Dendritic cell treated with granulocyte-macrophage colony-stimulating factor and Interleukin-4, amounts not matched to agents 40 ng/mL and 50 ng/mL, for 4 days (primary cell): Measurements from ENCODE around the gene HIBADH.

ENCODE experiments used
- H3K27ac Mint-ChIP-seq: one replicate; pipeline ENCODE4 v1.8.0; 2022; ENCODE audit warnings: mild to moderate bottlenecking, mixed read lengths
- H3K27me3 Mint-ChIP-seq: one replicate; pipeline ENCODE4 v1.8.0; 2022; ENCODE audit warnings: mild to moderate bottlenecking, mixed read lengths
- H3K36me3 Mint-ChIP-seq: one replicate; pipeline ENCODE4 v1.8.0; 2022; ENCODE audit warnings: low read depth, mixed read lengths
- H3K4me1 Mint-ChIP-seq: one replicate; pipeline ENCODE4 v1.8.0; 2022; ENCODE audit warnings: low read depth, mixed read lengths
- H3K4me3 Mint-ChIP-seq: one replicate; pipeline ENCODE4 v1.8.0; 2022; ENCODE audit warnings: mild to moderate bottlenecking, moderate library complexity, mixed read lengths
- H3K9me3 Mint-ChIP-seq: one replicate; pipeline ENCODE4 v1.8.0; 2022; ENCODE audit warnings: mixed read lengths
- intact Hi-C: fragments of 100-400 bp; cut with micrococcal nuclease; formaldehyde crosslinking; loops from one replicate; pipeline ENCODE4 v1.15.0; 2022

Gene HIBADH

DNA sequence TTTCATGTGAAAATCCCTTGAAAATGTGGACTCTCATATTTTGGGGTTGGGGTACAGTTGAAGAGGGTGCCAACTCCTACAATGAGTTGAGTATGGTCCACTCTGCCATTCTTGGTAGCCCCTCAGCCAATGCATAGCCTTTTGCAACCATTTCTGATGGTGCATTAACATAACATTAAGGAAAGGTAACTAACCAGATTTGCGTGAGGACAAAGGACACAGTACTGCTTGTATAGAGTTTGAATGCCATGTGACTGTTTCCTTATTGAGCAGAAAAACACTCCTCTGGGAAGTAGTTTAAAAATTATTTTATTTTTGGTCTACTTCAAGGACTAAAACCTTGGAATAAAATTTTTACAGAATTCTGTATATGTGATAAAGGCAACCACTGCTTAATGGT, 107.9 kb downstream of the HIBADH start:
- Mint-ChIP-seq H3K4me3 (no peak overlapping the region), H3K27ac (no peak overlapping the region), H3K27me3 (no peaks in the 10 kb centered on the region), H3K9me3 (no peaks in the 10 kb centered on the region), H3K4me1 (no peaks in the 10 kb centered on the region), H3K36me3 (no peaks in the 10 kb centered on the region)
- intact Hi-C loops = no loop called here

DNA sequence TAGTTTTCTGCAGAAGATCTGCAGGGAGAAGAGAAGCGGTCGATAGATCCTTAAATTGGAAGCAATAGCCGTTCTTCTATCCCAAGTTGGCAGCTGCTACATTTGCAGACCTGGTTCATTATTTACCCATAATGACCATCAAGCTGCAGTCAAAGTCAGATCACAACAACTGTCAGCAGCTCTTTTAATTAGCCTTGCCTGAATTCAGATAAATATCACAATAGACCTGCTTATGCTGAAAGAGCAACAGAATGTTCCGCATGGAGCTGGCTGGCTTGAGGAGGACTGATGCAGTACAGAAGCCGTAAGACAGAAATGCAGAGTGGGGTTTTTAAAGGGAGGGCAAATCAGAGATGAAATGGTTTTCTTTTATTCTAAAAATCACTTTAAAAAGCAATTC, 109.4 kb downstream of the HIBADH start:
- H3K4me1 Mint-ChIP-seq = no peaks in the 10 kb centered on the region
- no peak overlapping the region for H3K4me3 Mint-ChIP-seq
- H3K27ac Mint-ChIP-seq = no peak overlapping the region
- H3K9me3 Mint-ChIP-seq = no peaks in the 10 kb centered on the region
- H3K27me3 Mint-ChIP-seq = no peaks in the 10 kb centered on the region
- H3K36me3 Mint-ChIP-seq = no peaks in the 10 kb centered on the region
- intact Hi-C loops = no loop called here

DNA sequence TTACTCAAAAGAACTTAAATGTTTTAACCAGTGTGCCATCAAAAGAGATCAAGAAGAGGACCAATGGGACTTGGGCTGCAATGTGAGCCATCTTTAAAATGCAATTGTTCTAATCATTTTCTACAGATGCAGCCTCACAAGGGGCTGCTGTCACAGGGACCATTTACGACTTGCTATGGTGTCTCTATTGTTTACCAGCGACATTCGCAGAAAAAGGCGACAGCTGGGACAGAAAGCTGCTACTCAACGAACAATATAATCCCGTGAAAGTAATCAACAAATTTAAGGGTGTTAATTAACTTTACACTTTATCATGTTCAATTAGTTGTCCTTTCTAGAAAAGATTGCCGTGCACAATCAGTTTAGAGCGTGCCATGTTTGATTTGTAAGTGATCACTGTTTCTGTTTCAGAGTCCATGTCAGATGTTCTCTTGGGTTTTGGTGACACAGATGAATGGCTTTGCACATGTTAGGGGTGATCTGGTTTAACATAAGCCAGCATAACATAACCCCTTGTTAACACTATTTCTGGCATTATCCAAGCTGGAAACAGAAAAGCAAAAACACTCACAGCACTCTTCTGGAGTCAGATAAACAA, 110.8 kb downstream of the HIBADH start:
- Mint-ChIP-seq H3K27me3 (no peaks in the 10 kb centered on the region), H3K27ac (no peak overlapping the region), H3K4me3 (no peak overlapping the region), H3K36me3 (no peaks in the 10 kb centered on the region), H3K9me3 (no peaks in the 10 kb centered on the region), H3K4me1 (no peaks in the 10 kb centered on the region)
- intact Hi-C loops = no loop called here

DNA sequence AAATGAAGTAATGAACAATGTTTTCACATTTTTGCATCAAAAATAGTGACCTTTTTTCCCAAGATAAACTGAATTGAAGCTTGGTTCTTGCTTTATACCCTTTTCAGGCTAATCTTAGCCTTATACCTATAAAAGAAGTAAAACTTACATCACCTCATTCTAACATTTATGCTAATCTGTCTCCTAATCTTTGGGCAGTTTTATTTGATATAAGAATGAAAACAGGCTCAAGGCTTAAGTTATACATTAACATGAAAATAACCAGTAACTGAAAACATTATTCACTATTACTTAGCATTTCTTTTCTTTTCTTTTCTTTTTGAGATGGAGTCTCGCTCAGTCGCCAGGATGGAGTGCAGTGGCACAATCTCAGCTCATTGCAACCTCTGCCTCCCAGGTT, 113.1 kb downstream of the HIBADH start:
- Mint-ChIP-seq H3K4me1 (no peaks in the 10 kb centered on the region), H3K9me3 (no peaks in the 10 kb centered on the region), H3K27ac (no peak overlapping the region), H3K36me3 (no peaks in the 10 kb centered on the region), H3K27me3 (no peaks in the 10 kb centered on the region), H3K4me3 (no peak overlapping the region)
- intact Hi-C loops = no loop called here

DNA sequence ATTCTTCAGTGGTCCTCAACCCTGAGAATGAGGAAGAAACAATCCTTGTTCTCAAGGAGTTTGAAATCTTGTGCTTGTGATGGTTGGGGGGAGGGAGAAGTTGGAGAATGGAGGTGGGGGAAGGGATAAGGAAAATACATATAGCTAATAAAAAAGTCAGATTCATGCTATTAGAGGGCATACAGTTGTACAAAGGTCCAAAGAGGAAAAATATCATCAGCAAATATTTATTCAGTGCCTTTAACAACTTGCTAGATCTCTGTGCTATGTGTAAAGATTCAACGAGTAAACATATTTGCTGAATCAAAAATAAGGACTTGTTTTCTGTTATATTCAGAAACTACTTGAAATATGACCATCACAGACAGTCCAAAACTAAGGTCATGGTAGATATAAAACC, 114.4 kb downstream of the HIBADH start:
- no peak overlapping the region for H3K4me3 Mint-ChIP-seq

DNA sequence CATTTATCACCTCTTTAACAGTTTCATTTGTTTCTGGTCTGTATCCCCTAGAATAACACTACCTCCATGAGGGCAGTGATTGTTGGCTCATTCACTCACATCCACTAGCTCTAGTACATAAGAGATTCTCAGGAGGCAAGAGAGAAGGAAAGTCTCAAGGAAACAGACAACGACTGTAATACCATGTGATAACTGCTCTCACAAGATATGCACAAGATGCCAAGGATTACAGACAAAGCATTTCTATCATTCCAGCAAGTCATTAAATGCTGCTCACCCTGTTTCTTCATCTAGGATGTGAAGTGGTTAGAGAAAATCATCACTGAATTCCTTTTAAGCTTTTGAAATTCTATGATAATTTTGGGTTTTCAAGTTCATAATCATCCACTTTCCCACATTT, 115.3 kb downstream of the HIBADH start:
- Mint-ChIP-seq H3K4me3 (no peak overlapping the region), H3K4me1 (no peaks in the 10 kb centered on the region), H3K27ac (no peak overlapping the region), H3K27me3 (no peaks in the 10 kb centered on the region), H3K36me3 (peaks cover 7% of the 10 kb centered on the region), H3K9me3 (no peaks in the 10 kb centered on the region)
- intact Hi-C loops = no loop called here

More for the DNA sequence above, 114.4 kb downstream of the HIBADH start:
- Mint-ChIP-seq H3K9me3 (no peaks in the 10 kb centered on the region), H3K27me3 (no peaks in the 10 kb centered on the region), H3K36me3 (no peaks in the 10 kb centered on the region), H3K4me1 (no peaks in the 10 kb centered on the region), H3K27ac (no peak overlapping the region)
- intact Hi-C loops = no loop called here

DNA sequence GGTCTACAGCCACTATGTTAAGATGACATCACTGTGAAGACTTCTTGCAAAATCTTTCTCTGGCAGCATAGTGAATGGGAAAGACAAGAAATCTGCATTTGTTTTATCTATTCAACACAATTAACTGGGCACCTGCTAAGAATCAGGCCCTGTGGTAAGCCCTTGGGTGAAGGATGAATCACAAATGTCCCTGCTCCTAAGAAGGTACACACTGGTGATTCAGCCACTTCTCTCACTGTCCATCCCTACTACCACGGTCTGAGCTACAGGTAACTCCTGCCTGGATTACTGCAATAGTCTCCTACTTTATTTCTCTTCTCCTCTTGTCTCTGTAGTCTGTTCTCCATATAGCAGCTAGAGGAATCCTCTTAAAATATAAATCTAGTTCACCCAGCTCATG, 116.1 kb downstream of the HIBADH start:
- no peaks in the 10 kb centered on the region for H3K27me3 Mint-ChIP-seq
- H3K27ac Mint-ChIP-seq = no peak overlapping the region
- H3K4me1 Mint-ChIP-seq = no peaks in the 10 kb centered on the region
- H3K36me3 Mint-ChIP-seq = peaks cover 14% of the 10 kb centered on the region
- intact Hi-C loops = no loop called here
- no peak overlapping the region for H3K4me3 Mint-ChIP-seq
- no peaks in the 10 kb centered on the region for H3K9me3 Mint-ChIP-seq

DNA sequence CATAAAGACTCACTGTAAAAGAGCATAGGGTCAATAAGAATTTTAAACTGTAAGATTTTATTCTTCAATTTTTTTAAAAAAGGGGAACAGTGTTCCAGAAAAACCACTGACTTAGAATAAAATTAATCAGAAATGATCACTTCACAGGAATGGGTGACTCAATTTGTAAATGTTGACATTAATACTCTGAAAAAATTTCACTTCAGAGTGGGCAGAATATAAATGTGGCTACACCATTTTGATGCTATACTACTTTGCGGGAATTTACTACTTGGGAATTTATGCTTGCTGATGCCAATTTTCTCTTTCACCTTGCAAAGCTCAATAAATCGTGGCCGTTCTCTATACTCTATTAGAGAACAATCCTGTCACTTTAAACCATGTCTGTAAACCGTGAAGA, 126.9 kb downstream of the HIBADH start:
- Mint-ChIP-seq H3K4me3 (no peak overlapping the region), H3K27ac (no peak overlapping the region), H3K9me3 (peaks cover 8% of the 10 kb centered on the region), H3K4me1 (no peaks in the 10 kb centered on the region), H3K27me3 (no peaks in the 10 kb centered on the region), H3K36me3 (peaks cover 16% of the 10 kb centered on the region)
- intact Hi-C loops = no loop called here

DNA sequence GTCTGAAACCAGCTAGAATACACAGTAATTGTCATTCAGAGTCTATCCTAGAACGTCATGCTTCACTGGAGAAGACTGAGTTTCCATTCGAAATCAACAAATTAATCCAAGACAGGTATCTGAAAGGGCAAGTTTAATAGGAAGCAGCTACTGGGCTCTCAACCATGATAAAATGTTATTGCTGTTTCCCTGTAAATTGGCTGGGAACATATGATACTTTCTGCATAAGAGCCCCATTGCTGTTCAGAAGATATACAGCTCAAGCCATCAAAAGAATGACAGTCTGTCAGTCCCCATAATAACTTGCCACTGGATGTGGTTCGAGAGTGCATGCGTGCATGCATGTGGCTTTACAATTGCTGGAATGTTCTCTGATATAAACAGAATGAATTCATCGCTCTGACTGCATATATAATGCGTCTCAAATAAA, 129.0 kb downstream of the HIBADH start:
- no peak overlapping the region for H3K27ac Mint-ChIP-seq
- no peaks in the 10 kb centered on the region for H3K9me3 Mint-ChIP-seq
- H3K4me1 Mint-ChIP-seq = no peaks in the 10 kb centered on the region
- no peaks in the 10 kb centered on the region for H3K27me3 Mint-ChIP-seq
- intact Hi-C loops = no loop called here
- H3K4me3 Mint-ChIP-seq = no peak overlapping the region
- H3K36me3 Mint-ChIP-seq = peaks cover 18% of the 10 kb centered on the region

DNA sequence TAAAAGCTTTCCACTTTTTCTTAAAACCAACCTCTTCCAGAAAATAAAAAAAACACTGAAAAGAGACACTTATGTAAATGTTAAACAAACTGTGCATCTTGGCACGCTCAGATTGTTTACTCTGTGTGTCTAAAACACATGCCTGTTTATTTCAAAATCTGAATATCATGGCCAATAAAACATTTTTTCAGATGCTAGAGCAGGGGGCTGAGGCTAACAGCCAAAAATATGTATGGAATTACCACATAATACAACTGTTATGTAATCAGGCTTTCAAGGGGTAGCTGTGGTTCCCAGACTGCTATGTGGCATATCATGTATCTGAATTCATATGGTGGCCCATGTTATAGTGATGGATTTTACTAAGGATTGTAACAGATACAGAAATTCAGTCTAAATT, 130.4 kb downstream of the HIBADH start:
- Mint-ChIP-seq H3K9me3 (no peaks in the 10 kb centered on the region), H3K4me1 (no peaks in the 10 kb centered on the region), H3K36me3 (peaks cover 20% of the 10 kb centered on the region), H3K27me3 (no peaks in the 10 kb centered on the region), H3K4me3 (no peak overlapping the region), H3K27ac (no peak overlapping the region)
- intact Hi-C loops = no loop called here

DNA sequence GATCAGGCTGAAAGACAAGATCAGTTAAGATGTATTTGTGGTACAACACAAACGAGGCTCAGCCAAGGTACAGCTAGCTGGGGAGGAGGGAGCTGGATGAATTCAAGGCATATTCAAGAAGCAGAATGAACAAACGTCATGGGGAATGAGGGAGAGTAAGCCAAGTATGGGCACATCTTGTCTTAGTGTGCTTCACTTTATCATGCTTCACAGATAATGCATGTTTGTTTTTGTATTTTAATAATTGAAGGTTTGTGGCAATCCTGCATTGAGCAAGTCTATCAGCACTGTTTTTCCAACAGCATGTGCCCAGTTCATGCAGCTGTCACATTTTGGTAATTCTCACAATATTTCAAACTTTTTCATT, 135.4 kb downstream of the HIBADH start:
- H3K4me1 Mint-ChIP-seq = no peaks in the 10 kb centered on the region

DNA sequence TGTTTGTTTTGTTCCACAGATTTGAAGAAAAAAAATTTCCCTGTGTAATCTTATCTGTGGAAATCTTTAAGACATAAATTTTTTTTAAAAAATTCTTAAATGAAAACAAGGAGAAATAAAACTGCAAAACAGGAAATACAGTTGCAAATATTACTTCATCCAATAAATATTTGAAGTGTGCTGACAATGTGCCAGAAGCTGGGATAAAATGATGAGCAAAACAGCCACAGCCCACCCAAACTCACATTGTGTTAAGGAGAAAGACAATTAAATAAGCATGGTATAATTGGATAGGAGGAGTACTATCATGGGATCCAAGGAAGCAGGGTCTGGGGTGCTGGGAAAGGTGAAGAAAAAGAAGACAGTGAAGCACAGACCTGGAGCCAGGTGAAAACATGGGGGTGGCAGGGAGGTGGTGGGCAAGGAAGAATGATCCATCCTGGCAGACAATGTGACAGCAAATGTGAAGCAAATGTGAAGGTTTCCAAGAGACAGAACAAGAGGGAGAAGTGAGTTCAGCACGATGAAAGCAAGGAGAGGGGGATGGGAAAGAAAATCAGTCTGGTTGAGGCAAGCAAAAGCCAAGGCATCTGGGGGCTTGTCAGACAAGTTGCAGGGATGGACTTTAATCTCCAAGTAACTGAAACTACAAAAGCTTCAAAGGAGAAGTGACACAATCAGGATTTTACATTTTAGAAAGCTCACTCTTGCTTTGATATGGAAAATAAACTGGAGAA, 135.9 kb downstream of the HIBADH start:
- no peaks in the 10 kb centered on the region for H3K27me3 Mint-ChIP-seq
- intact Hi-C loops = no loop called here
- peaks cover 46% of the 10 kb centered on the region for H3K36me3 Mint-ChIP-seq
- H3K27ac Mint-ChIP-seq = no peak overlapping the region
- H3K9me3 Mint-ChIP-seq = no peaks in the 10 kb centered on the region
- no peaks in the 10 kb centered on the region for H3K4me1 Mint-ChIP-seq
- H3K4me3 Mint-ChIP-seq = no peak overlapping the region

More for the DNA sequence above, 135.4 kb downstream of the HIBADH start:
- no peaks in the 10 kb centered on the region for H3K9me3 Mint-ChIP-seq
- H3K36me3 Mint-ChIP-seq = peaks cover 46% of the 10 kb centered on the region
- no peak overlapping the region for H3K27ac Mint-ChIP-seq
- intact Hi-C loops = no loop called here
- no peaks in the 10 kb centered on the region for H3K27me3 Mint-ChIP-seq
- no peak overlapping the region for H3K4me3 Mint-ChIP-seq

DNA sequence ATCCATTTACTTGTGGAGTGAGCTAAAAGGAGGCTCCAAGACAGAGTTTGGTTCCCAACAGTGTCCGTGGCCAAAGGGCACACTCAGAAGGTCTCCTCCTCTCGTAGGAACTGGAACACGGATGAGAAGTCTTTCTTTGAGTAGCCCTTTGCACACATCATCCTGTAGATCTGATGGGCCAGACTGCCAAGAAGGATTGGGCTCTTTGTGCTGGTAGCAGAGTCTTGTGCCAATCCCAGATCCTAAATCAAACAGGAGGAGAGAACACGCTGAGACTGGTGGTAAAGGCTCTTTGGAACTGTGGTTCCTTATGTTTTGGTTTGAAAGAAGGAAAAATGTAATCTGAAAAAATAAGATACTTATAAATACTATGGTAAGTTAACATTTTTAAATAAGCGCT, 136.6 kb downstream of the HIBADH start:
- no peaks in the 10 kb centered on the region for H3K9me3 Mint-ChIP-seq

DNA sequence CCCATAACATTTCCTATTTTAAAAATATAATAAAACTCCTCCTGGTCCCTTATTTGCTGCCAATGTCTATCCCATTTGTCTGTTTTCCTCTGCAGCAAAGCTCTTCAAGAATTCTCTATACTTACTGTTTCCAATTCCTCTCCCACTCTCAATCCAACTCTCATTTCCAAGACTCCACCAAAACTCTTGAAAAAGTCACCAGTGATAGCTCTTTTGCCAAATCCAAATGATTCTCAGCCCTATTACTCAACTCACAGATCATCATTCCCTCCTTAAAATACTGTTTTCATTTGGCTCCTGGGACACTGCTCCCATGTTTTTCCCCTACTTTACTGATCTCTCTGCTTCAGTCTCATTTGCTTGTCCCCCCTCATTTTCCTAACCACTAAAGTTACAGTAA, 139.4 kb downstream of the HIBADH start:
- Mint-ChIP-seq H3K36me3 (peaks cover 28% of the 10 kb centered on the region), H3K9me3 (no peaks in the 10 kb centered on the region), H3K4me3 (no peak overlapping the region), H3K27ac (no peak overlapping the region), H3K4me1 (no peaks in the 10 kb centered on the region), H3K27me3 (peaks cover under 1% of the 10 kb centered on the region)
- intact Hi-C loops = no loop called here

More for the DNA sequence above, 136.6 kb downstream of the HIBADH start:
- no peaks in the 10 kb centered on the region for H3K27me3 Mint-ChIP-seq
- intact Hi-C loops = no loop called here
- H3K27ac Mint-ChIP-seq = no peak overlapping the region
- H3K4me1 Mint-ChIP-seq = no peaks in the 10 kb centered on the region
- H3K36me3 Mint-ChIP-seq = peaks cover 43% of the 10 kb centered on the region
- H3K4me3 Mint-ChIP-seq = no peak overlapping the region

DNA sequence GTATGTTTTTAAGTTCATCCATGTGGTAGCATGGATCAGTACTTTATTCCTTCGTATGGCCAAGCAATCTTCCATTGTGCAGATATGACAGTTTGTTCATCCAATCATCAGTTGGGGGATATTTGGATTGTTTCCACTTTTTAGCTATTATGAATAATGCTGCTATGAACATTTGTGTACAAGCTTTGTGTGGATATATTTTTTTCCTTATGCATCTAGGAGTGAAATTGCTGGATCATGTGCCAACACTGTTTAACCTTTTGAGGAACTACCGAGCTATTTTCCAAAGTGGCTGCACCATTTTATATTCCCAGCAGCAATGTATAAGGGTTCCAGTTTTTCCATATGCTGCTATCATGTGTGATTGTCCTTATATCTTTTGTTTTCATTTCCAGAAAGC, 140.1 kb downstream of the HIBADH start:
- intact Hi-C loops = no loop called here
- peaks cover 28% of the 10 kb centered on the region for H3K36me3 Mint-ChIP-seq
- H3K27me3 Mint-ChIP-seq = peaks cover 2% of the 10 kb centered on the region
- H3K4me1 Mint-ChIP-seq = no peaks in the 10 kb centered on the region
- H3K9me3 Mint-ChIP-seq = no peaks in the 10 kb centered on the region
- H3K27ac Mint-ChIP-seq = no peak overlapping the region
- H3K4me3 Mint-ChIP-seq = no peak overlapping the region
